Measurements from ENCODE around the gene GNG8.

Gene GNG8

DNA sequence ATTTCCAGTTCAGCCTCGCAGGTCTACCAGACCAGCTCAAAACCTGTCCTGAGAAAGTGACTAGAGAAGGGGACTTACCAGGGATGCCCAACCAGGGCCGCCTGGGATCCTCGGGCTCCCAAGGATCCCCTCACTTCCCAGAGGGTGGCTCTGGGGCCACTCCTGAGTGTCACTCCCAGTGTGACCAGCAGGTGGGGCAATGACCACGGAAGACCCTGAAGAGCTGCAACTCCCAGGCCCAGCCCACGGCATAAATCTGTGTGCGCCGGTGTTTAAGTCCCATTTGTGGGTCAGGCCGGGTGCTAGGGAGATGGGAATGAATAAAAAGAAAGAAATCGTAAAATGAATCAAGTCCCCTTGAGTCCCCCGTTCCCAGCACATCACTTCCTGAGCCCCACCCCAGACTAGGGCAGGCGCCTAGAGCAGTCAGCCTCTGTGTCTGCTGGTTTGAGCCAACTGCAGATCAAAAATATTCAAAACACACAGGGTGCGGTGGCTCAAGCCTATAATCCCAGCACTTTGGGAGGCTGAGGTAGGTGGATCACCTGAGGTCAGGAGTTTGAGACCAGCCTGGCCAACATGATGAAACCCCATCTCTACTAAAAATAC is 21.8 kb downstream of the GNG8 start:
- H3K4me3 ChIP-seq (ENCODE audit: low read depth, low read length): no peak overlapping the region
- H3K4me1 ChIP-seq (ENCODE audit: control insufficient read depth, insufficient read depth, low read length): no peaks in the 10 kb centered on the region
- POLR2A ChIA-PET: interaction anchor here (0.6 to 1.7 kb wide), 4 partner anchors 12 to 47 kb away, joined by 4 to 10 read pairs (median 6); partner anchors contain the start of genes CALM3 and DACT3

DNA sequence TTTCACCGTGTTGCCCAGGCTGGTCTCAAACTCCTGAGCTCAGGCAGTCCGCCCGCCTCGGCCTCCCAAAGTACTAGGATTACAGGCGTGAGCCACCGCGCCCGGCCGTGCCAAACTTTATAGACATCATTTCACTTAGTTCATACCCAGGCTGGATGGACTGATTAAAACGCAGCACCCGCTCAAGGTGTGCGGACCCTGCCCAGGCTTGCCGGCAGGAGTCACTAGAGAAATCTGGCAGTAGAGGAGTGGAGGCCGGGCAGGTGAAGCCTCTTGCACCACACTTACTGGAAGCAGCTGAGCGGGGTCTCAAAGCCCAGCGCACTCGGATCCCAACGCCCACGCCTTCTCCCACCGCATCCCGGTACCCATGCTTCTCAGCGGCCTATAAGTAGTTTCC is 22.5 kb downstream of the GNG8 start:
- ChIA-PET CTCF (interaction anchor here (0.6 to 14.6 kb wide), 37 partner anchors 8 to 1201 kb away, joined by 3 to 327 read pairs (median 5); partner anchors contain the start of genes CALM3 and DACT3), POLR2A (interaction anchor here (0.7 to 1.7 kb wide), 2 partner anchors 13 to 1273 kb away, joined by 10 to 11 read pairs; partner anchors contain the start of gene CALM3)
- no peak for TF ChIP-seq ZEB2 (tag by site-specific recombination; IDR thresholded peaks at IDR 0.05)
- TF ChIP-seq, protein P1, sequence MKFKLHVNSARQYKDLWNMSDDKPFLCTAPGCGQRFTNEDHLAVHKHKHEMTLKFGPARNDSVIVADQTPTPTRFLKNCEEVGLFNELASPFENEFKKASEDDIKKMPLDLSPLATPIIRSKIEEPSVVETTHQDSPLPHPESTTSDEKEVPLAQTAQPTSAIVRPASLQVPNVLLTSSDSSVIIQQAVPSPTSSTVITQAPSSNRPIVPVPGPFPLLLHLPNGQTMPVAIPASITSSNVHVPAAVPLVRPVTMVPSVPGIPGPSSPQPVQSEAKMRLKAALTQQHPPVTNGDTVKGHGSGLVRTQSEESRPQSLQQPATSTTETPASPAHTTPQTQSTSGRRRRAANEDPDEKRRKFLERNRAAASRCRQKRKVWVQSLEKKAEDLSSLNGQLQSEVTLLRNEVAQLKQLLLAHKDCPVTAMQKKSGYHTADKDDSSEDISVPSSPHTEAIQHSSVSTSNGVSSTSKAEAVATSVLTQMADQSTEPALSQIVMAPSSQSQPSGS (tag by site-specific recombination; IDR thresholded peaks at IDR 0.05; ENCODE audit: low read depth): no peak
- no peak for TF ChIP-seq ZNF239 (tag by site-specific recombination; IDR thresholded peaks at IDR 0.05)
- Histone ChIP-seq H3K4me3 (ENCODE audit: low read depth, low read length) (no peak overlapping the region), H3K9me3 (ENCODE audit: control insufficient read depth, insufficient read depth, low read depth, low read length) (no peaks in the 10 kb centered on the region), H3K27ac (ENCODE audit: extremely low read depth, low read depth, low read length) (no peak overlapping the region), H3K4me1 (ENCODE audit: control insufficient read depth, insufficient read depth, low read length) (no peaks in the 10 kb centered on the region), H3K36me3 (ENCODE audit: control insufficient read depth in 2 of 2, insufficient read depth in 1 of 2, low read length in 2 of 2) (peaks cover 19 to 23% of the 10 kb centered on the region in 2 experiments)

More for the DNA sequence above, 21.8 kb downstream of the GNG8 start:
- TF ChIP-seq ZNF660 (tag by site-specific recombination; IDR thresholded peaks at IDR 0.05) (peak; percentile 75), IKZF3 (tag by site-specific recombination; IDR thresholded peaks at IDR 0.05) (peak; percentile 76), ZNF239 (tag by site-specific recombination; IDR thresholded peaks at IDR 0.05) (no peak), ZNF2 (tag by site-specific recombination; IDR thresholded peaks at IDR 0.05) (no peak), ZNF654 (tag by site-specific recombination; IDR thresholded peaks at IDR 0.05; ENCODE audit: low read depth) (peak; percentile 73), ZBTB17 (tag by site-specific recombination; IDR thresholded peaks at IDR 0.05) (peak; percentile 35; the same call in 1 of the 2 replicates), GLIS1 (tag by site-specific recombination; IDR thresholded peaks at IDR 0.05) (peak; percentile 6; the same call in 1 of the 2 replicates), ZNF610 (tag by site-specific recombination; IDR thresholded peaks at IDR 0.05; ENCODE audit: borderline replicate concordance) (no peak), ZNF335 (tag by site-specific recombination; conservative IDR thresholded peaks at IDR 0.05) (peak; percentile 80), ZBTB20 (tag by site-specific recombination; IDR thresholded peaks at IDR 0.05) (0 out of 2 replicates have a peak, but pooled peaks have one; percentile 21)
- TF ChIP-seq, protein P2, sequence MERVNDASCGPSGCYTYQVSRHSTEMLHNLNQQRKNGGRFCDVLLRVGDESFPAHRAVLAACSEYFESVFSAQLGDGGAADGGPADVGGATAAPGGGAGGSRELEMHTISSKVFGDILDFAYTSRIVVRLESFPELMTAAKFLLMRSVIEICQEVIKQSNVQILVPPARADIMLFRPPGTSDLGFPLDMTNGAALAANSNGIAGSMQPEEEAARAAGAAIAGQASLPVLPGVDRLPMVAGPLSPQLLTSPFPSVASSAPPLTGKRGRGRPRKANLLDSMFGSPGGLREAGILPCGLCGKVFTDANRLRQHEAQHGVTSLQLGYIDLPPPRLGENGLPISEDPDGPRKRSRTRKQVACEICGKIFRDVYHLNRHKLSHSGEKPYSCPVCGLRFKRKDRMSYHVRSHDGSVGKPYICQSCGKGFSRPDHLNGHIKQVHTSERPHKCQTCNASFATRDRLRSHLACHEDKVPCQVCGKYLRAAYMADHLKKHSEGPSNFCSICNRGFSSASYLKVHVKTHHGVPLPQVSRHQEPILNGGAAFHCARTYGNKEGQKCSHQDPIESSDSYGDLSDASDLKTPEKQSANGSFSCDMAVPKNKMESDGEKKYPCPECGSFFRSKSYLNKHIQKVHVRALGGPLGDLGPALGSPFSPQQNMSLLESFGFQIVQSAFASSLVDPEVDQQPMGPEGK (tag by site-specific recombination; IDR thresholded peaks at IDR 0.05): peak; percentile 33; the same call in 1 of the 2 replicates
- TF ChIP-seq, protein P3, sequence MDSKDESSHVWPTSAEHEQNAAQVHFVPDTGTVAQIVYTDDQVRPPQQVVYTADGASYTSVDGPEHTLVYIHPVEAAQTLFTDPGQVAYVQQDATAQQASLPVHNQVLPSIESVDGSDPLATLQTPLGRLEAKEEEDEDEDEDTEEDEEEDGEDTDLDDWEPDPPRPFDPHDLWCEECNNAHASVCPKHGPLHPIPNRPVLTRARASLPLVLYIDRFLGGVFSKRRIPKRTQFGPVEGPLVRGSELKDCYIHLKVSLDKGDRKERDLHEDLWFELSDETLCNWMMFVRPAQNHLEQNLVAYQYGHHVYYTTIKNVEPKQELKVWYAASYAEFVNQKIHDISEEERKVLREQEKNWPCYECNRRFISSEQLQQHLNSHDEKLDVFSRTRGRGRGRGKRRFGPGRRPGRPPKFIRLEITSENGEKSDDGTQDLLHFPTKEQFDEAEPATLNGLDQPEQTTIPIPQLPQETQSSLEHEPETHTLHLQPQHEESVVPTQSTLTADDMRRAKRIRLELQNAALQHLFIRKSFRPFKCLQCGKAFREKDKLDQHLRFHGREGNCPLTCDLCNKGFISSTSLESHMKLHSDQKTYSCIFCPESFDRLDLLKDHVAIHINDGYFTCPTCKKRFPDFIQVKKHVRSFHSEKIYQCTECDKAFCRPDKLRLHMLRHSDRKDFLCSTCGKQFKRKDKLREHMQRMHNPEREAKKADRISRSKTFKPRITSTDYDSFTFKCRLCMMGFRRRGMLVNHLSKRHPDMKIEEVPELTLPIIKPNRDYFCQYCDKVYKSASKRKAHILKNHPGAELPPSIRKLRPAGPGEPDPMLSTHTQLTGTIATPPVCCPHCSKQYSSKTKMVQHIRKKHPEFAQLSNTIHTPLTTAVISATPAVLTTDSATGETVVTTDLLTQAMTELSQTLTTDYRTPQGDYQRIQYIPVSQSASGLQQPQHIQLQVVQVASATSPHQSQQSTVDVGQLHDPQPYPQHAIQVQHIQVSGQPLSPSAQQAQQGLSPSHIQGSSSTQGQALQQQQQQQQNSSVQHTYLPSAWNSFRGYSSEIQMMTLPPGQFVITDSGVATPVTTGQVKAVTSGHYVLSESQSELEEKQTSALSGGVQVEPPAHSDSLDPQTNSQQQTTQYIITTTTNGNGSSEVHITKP (tag by site-specific recombination; IDR thresholded peaks at IDR 0.05): peak; percentile 43; the same call in 1 of the 2 replicates
- TF ChIP-seq, protein P4, sequence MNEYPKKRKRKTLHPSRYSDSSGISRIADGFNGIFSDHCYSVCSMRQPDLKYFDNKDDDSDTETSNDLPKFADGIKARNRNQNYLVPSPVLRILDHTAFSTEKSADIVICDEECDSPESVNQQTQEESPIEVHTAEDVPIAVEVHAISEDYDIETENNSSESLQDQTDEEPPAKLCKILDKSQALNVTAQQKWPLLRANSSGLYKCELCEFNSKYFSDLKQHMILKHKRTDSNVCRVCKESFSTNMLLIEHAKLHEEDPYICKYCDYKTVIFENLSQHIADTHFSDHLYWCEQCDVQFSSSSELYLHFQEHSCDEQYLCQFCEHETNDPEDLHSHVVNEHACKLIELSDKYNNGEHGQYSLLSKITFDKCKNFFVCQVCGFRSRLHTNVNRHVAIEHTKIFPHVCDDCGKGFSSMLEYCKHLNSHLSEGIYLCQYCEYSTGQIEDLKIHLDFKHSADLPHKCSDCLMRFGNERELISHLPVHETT (tag by site-specific recombination; IDR thresholded peaks at IDR 0.05): no peak
- TF ChIP-seq, protein P5, sequence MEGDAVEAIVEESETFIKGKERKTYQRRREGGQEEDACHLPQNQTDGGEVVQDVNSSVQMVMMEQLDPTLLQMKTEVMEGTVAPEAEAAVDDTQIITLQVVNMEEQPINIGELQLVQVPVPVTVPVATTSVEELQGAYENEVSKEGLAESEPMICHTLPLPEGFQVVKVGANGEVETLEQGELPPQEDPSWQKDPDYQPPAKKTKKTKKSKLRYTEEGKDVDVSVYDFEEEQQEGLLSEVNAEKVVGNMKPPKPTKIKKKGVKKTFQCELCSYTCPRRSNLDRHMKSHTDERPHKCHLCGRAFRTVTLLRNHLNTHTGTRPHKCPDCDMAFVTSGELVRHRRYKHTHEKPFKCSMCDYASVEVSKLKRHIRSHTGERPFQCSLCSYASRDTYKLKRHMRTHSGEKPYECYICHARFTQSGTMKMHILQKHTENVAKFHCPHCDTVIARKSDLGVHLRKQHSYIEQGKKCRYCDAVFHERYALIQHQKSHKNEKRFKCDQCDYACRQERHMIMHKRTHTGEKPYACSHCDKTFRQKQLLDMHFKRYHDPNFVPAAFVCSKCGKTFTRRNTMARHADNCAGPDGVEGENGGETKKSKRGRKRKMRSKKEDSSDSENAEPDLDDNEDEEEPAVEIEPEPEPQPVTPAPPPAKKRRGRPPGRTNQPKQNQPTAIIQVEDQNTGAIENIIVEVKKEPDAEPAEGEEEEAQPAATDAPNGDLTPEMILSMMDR (tag by site-specific recombination; IDR thresholded peaks at IDR 0.05): peak; percentile 80
- CTCF ChIA-PET: interaction anchor here (0.6 to 14.6 kb wide), 44 partner anchors 9 to 1200 kb away, joined by 3 to 327 read pairs (median 5); partner anchors contain the start of genes CALM3 and DACT3
- Histone ChIP-seq H3K36me3 (ENCODE audit: control insufficient read depth in 2 of 2, insufficient read depth in 1 of 2, low read length in 2 of 2) (peaks cover 13 to 16% of the 10 kb centered on the region in 2 experiments; a peak in 2 of 3 replicates), H3K9me3 (ENCODE audit: control insufficient read depth, insufficient read depth, low read depth, low read length) (no peaks in the 10 kb centered on the region), H3K27ac (ENCODE audit: extremely low read depth, low read depth, low read length) (no peak overlapping the region)

All from HEK293 (cell line).